OCI-LY7 (cell line): Measurements from ENCODE around the gene NSD1. TPM values are rescaled to one million over a fixed set of nuclear protein-coding genes. Genes with fewer than 3 reads are reported as not detected.

ENCODE experiments used
- BruUV-seq: library from RNA; stranded (reverse); fragments of 400-500 nt; replicated peaks from 2 replicates; lab custom pipeline; 2021; lab: Mats Ljungman, UMichigan
- CTCF ChIA-PET: fragments of 300-600 bp; sonication (Branson Sonifier 250); formaldehyde crosslinking; loops from one replicate; lab custom pipeline; 2022; ENCODE audit warnings: antibody characterized with exemption; ENCODE audit not compliant: unreplicated experiment; lab: Charles Lee
- POLR2A ChIA-PET: fragments of 300-600 bp; sonication (Branson Sonifier 250); formaldehyde crosslinking; loops from one replicate; lab custom pipeline; 2022; ENCODE audit warnings: antibody characterized with exemption; lab: Charles Lee
- DNase-seq: peaks from one replicate; pipeline ENCODE4 v3.0.0-alpha.2; 2015; ENCODE audit warnings: low spot score
- H2AFZ ChIP-seq: fragments of 200-600 bp; sonication (generic), shearing (Covaris generic); 2 replicates; pipeline ENCODE4 v1.6.1; 2014; ENCODE audit warnings: mild to moderate bottlenecking, antibody characterized with exemption, low read length, moderate library complexity
- H3K27ac ChIP-seq: fragments of 200-600 bp; sonication (generic); 2 replicates; pipeline ENCODE4 v1.5.1; 2014; ENCODE audit warnings: mixed run types, low read depth, mild to moderate bottlenecking, moderate library complexity, low read length, inconsistent platforms; ENCODE audit not compliant: poor library complexity, severe bottlenecking
- H3K36me3 ChIP-seq: fragments of 200-600 bp; sonication (generic); 2 replicates; pipeline ENCODE4 v1.6.1; 2014; ENCODE audit warnings: mild to moderate bottlenecking, antibody characterized with exemption, low read length, moderate library complexity, mixed read lengths; ENCODE audit not compliant: insufficient read depth
- H3K4me1 ChIP-seq: fragments of 200-600 bp; sonication (generic); 2 replicates; pipeline ENCODE4 v1.5.1; 2014; ENCODE audit warnings: mild to moderate bottlenecking, low read length; ENCODE audit not compliant: insufficient read depth, poor library complexity, severe bottlenecking
- H3K4me2 ChIP-seq: fragments of 200-600 bp; sonication (generic); 2 replicates; pipeline ENCODE4 v1.6.1; 2014; ENCODE audit warnings: mild to moderate bottlenecking, low read length
- H3K4me3 ChIP-seq: fragments of 200-600 bp; sonication (generic); 2 replicates; pipeline ENCODE4 v1.5.1; 2014; ENCODE audit warnings: mild to moderate bottlenecking, low read depth, low read length; ENCODE audit not compliant: poor library complexity, severe bottlenecking
- H3K79me2 ChIP-seq: fragments of 200-600 bp; sonication (generic); 2 replicates; pipeline ENCODE4 v1.6.1; 2016; ENCODE audit warnings: low read depth, mild to moderate bottlenecking, low read length, moderate library complexity, mixed read lengths; ENCODE audit not compliant: insufficient read depth
- H3K9me2 ChIP-seq: fragments of 200-600 bp; sonication (generic); 2 replicates; pipeline ENCODE4 v1.6.1; 2016; ENCODE audit warnings: mild to moderate bottlenecking, low read length, mixed read lengths; ENCODE audit not compliant: insufficient read depth
- H3K9me3 ChIP-seq: fragments of 200-600 bp; sonication (generic); 2 replicates; pipeline ENCODE4 v1.6.1; 2014; ENCODE audit warnings: mild to moderate bottlenecking, mixed run types, low read length, mixed read lengths
- H4K20me1 ChIP-seq: fragments of 200-600 bp; sonication (generic); 2 replicates; pipeline ENCODE4 v1.6.1; 2014; ENCODE audit warnings: mild to moderate bottlenecking, antibody characterized with exemption, low read length, moderate library complexity, mixed read lengths; ENCODE audit not compliant: insufficient read depth
- EZH2phosphoT487 ChIP-seq: fragments of 200-600 bp; sonication (generic); IDR thresholded peaks from 2 replicates; pipeline ENCODE4 v1.6.1; 2018; ENCODE audit warnings: low read depth, borderline replicate concordance, mild to moderate bottlenecking, mixed run types, antibody characterized with exemption, low read length, moderate library complexity, mixed read lengths
- intact Hi-C: fragments of 100-400 bp; cut with micrococcal nuclease; formaldehyde crosslinking; loops from one replicate; pipeline ENCODE4 v1.10.0; 2022; ENCODE audit not compliant: unreplicated experiment
- total RNA-seq, 2 experiments: library from RNA; depleted of rRNA in 1 of 2; stranded (reverse); fragments of >200 nt in 1 of 2; shearing (Covaris generic) in 1 of 2; gene quantifications; 2 replicates each; pipeline ENCODE4 v1.2.3, GENCODE V29; 2014 to 2022
- TF ChIP-seq, protein P1 (sequence below): fragments of 200-600 bp; sonication (generic); conservative IDR thresholded peaks from 2 replicates; pipeline ENCODE4 v1.5.1; 2014; ENCODE audit warnings: mild to moderate bottlenecking, antibody characterized with exemption, low read length, moderate library complexity, mixed read lengths

Gene NSD1
- total RNA-seq, 2 experiments from 2014 or later, result 64.3 to 142 TPM

DNA sequence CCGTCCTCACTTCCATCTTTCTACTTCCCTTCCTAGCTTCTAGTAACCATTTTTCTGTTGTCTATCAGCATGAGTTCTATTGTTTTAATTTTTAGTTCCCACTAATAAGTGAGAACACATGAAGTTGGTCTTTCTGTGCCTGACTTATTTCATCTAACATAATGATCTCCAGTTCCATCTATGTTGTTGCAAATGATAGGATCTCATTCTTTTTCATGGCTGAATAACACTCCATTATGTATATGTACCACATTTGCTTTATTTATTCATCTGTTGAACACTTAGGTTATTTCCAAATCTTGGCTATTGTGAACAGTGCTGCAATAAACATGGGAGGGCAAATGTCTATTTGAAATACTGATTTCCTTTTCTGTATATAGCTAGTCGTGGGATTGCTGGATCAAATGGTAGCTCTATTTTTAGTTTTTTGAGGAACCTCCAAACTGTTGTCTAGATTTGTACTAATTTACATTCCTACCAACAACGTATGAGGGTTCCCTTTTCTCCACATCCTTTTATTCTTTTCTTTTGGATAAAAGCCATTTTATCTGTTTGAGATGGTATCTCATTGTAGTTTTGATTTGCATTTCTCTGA is 50.3 kb downstream of the NSD1 start:
- CTCF ChIA-PET, result no interaction called here
- Histone ChIP-seq H3K9me2 (no peaks in the 10 kb centered on the region), H3K4me1 (peaks cover 3% of the 10 kb centered on the region), H3K4me3 (no peak overlapping the region), H3K79me2 (peaks cover 70% of the 10 kb centered on the region), H3K9me3 (no peaks in the 10 kb centered on the region), H3K4me2 (no peak overlapping the region), H2AFZ (no peak overlapping the region), H3K36me3 (peaks cover 27% of the 10 kb centered on the region), H4K20me1 (no peaks in the 10 kb centered on the region), H3K27ac (no peak overlapping the region)
- BruUV-seq, result no TSS peak
- DNase-seq, result no peak
- intact Hi-C loops, result no loop called here
- TF ChIP-seq, protein P1, sequence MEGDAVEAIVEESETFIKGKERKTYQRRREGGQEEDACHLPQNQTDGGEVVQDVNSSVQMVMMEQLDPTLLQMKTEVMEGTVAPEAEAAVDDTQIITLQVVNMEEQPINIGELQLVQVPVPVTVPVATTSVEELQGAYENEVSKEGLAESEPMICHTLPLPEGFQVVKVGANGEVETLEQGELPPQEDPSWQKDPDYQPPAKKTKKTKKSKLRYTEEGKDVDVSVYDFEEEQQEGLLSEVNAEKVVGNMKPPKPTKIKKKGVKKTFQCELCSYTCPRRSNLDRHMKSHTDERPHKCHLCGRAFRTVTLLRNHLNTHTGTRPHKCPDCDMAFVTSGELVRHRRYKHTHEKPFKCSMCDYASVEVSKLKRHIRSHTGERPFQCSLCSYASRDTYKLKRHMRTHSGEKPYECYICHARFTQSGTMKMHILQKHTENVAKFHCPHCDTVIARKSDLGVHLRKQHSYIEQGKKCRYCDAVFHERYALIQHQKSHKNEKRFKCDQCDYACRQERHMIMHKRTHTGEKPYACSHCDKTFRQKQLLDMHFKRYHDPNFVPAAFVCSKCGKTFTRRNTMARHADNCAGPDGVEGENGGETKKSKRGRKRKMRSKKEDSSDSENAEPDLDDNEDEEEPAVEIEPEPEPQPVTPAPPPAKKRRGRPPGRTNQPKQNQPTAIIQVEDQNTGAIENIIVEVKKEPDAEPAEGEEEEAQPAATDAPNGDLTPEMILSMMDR, result no peak
- no peak for TF ChIP-seq EZH2phosphoT487
- POLR2A ChIA-PET, result interaction anchor here (0.6 kb wide), 1 partner anchor 69 kb away, joined by 4 read pairs; no protein-coding TSS in a partner anchor

- CTCF ChIA-PET, result no interaction called here
- intact Hi-C loops, result no loop called here
- no peak for DNase-seq
- Histone ChIP-seq H3K36me3 (peaks cover 26% of the 10 kb centered on the region), H3K9me3 (no peaks in the 10 kb centered on the region), H2AFZ (no peak overlapping the region), H3K4me3 (no peak overlapping the region), H3K4me1 (no peaks in the 10 kb centered on the region), H3K79me2 (peaks cover 70% of the 10 kb centered on the region), H3K27ac (no peak overlapping the region), H3K4me2 (no peak overlapping the region), H3K9me2 (no peaks in the 10 kb centered on the region), H4K20me1 (no peaks in the 10 kb centered on the region)
- BruUV-seq, result no TSS peak
- TF ChIP-seq EZH2phosphoT487, result no peak
- TF ChIP-seq, protein P1, result no peak
- POLR2A ChIA-PET, result interaction anchor here (1.2 kb wide), 2 partner anchors 19 to 57 kb away, joined by 3 to 4 read pairs; no protein-coding TSS in a partner anchor
Measured at GRCh38 chr5:177185993-177186392, 52.4 kb downstream of the NSD1 start.

GRCh38 chr5:177186645-177187044 is 53.1 kb downstream of the NSD1 start:
- Histone ChIP-seq H3K4me1 (no peaks in the 10 kb centered on the region), H3K4me3 (no peak overlapping the region), H3K79me2 (peaks cover 68% of the 10 kb centered on the region), H3K27ac (no peak overlapping the region), H3K9me3 (no peaks in the 10 kb centered on the region), H3K9me2 (no peaks in the 10 kb centered on the region), H2AFZ (no peak overlapping the region), H3K36me3 (peaks cover 29% of the 10 kb centered on the region), H4K20me1 (no peaks in the 10 kb centered on the region), H3K4me2 (no peak overlapping the region)
- intact Hi-C loops, result no loop called here
- ChIA-PET CTCF (no interaction called here), POLR2A (interaction anchor here (0.7 to 1.2 kb wide), 3 partner anchors 18 to 58 kb away, joined by 3 to 4 read pairs (median 3); no protein-coding TSS in a partner anchor)
- no peak for DNase-seq
- no TSS peak for BruUV-seq
- no peak for TF ChIP-seq EZH2phosphoT487
- TF ChIP-seq, protein P1, result no peak
